Measurements from ENCODE around the gene TRAF2.
A peak's percentile ranks its signal among the peaks of the same experiment; 100 is the strongest.

- TF ChIP-seq CTCF (IDR thresholded peaks at IDR 0.05) (no peak), POLR2A (IDR thresholded peaks at IDR 0.05) (peak in 1 of 2 donors; percentile 80)
Observed at GRCh38 chr9:136902259-136902821, 16.0 kb downstream of the TRAF2 start.
